Brain microvascular endothelial cell (primary cell): Measurements from ENCODE around the gene PCDHGA7.

Experiments used
- DNase-seq: peaks from one replicate; pipeline ENCODE4 v3.0.0-alpha.2; 2020
- H3K27ac ChIP-seq: fragments of 250-450 bp; sonication (Bioruptor Pico); 2 replicates; pipeline ENCODE4 v1.5.1; 2020; ENCODE audit warnings: mild to moderate bottlenecking, moderate library complexity
- H3K27me3 ChIP-seq: fragments of 250-450 bp; sonication (Bioruptor Pico); replicated peaks from 2 replicates; pipeline ENCODE4 v1.5.1; 2020; ENCODE audit warnings: mild to moderate bottlenecking
- H3K36me3 ChIP-seq: fragments of 250-450 bp; sonication (Bioruptor Pico); replicated peaks from 2 replicates; pipeline ENCODE4 v1.5.1; 2020; ENCODE audit warnings: mild to moderate bottlenecking
- H3K4me3 ChIP-seq: 2 replicates; pipeline ENCODE4 v1.5.1; 2011; ENCODE audit warnings: low read depth, mild to moderate bottlenecking, control low read depth, low read length, moderate library complexity
- CTCF ChIP-seq: IDR thresholded peaks from 2 replicates; pipeline ENCODE4 v1.5.1; 2011; ENCODE audit warnings: low read depth, mild to moderate bottlenecking, moderate library complexity, low read length, control low read depth, inconsistent platforms; ENCODE audit errors: missing control alignments
- in situ Hi-C: cut with HindIII; loops from 2 replicates; pipeline ENCODE4 v1.10.0; 2017; ENCODE audit warnings: low sequenced_read_pairs, low pct_ligation_motif_present

The PCDHGA7 gene

DNA sequence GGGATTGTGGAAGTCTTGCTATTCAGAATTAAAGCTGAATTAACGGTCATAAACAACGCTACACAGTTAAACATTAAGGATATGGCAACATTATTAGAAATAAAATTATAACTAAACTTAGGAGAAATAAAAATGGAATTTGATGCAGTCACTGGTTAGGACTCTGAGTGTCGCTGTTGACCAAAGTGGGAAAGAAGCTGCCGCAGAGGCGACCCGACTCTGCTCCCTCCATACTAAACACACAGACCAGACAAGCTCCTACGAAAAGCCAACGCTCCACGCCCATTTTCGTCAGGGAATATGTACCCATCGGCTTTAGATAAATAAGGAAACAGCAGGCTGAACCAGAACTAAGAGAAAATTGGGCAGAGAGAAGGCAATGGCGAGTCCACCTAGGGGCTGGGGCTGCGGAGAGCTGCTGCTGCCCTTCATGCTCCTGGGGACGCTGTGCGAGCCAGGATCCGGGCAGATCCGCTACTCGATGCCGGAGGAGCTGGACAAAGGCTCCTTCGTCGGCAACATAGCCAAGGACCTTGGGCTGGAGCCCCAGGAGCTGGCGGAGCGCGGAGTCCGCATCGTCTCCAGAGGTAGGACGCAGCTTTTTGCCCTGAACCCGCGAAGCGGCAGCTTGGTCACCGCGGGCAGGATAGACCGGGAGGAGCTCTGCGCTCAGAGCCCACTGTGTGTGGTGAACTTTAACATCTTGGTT lies 18.4 kb upstream of the PCDHGA7 start, which contains the start of gene PCDHGA5:
Gene PCDHGA5, plus strand, starts transcription at position 211 of the 709 bp plus-strand sequence. Its CDS starts 169 bp downstream, at position 380.
- in situ Hi-C loops: no loop called here
- H3K36me3 ChIP-seq: no peaks in the 10 kb centered on the region
- H3K27me3 ChIP-seq: peaks cover 8% of the 10 kb centered on the region
- no peak within 1 kb of the TSS for H3K27ac ChIP-seq
- peak; percentile 29 for TF ChIP-seq CTCF
- DNase-seq: no peak
- no peak within 1 kb of the TSS for H3K4me3 ChIP-seq

GRCh38 chr5:141366016-141366896 lies 16.3 kb upstream of the PCDHGA7 start:
- in situ Hi-C loops: no loop called here
- H3K27me3 ChIP-seq: peaks cover 8% of the 10 kb centered on the region
- no peak for TF ChIP-seq CTCF
- H3K27ac ChIP-seq: no peak overlapping the region
- no peak for DNase-seq
- H3K36me3 ChIP-seq: no peaks in the 10 kb centered on the region
- no peak overlapping the region for H3K4me3 ChIP-seq

DNA sequence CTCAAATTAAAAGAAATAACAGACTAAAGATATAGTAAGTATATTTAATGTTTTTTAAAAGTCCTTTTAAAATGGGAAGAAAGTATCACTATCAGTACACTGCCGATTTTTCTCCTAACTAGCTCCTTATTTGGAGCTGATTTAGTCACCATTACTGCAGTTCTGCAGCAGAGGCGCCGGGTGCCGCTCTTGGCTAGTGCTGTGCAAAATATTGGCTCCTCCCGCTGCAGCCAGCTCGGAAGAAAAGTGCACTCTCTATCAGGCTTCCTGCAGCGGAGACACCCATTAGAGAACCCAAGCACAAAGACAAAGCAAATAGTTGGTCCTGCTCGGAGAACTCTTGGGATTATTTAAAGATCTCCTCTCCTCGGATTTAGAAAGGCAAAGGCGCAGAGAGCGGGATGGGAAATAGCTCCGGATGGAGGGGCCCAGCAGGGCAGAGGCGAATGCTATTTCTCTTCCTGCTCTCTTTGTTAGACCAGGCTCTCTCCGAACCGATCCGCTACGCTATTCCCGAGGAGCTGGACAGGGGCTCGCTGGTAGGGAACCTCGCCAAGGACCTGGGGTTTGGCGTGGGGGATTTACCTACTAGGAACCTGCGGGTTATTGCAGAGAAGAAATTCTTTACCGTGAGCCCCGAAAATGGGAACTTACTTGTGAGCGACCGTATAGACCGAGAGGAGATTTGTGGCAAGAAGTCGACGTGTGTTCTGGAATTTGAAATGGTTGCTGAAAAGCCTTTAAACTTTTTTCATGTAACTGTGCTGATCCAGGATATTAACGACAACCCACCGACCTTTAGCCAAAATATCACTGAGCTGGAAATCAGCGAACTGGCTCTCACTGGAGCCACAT lies 12.3 kb upstream of the PCDHGA7 start, which contains the start of gene PCDHGB3:
Gene PCDHGB3, plus strand, starts transcription at position 249 of the 855 bp plus-strand sequence. Its CDS starts 153 bp downstream, at position 402.
- Histone ChIP-seq H3K4me3 (peak within 1 kb of the TSS; percentile 40), H3K27me3 (peaks cover 3% of the 10 kb centered on the region), H3K27ac (no peak within 1 kb of the TSS), H3K36me3 (no peaks in the 10 kb centered on the region)
- TF ChIP-seq CTCF: peak; percentile 68
- in situ Hi-C loops: no loop called here
- peak; percentile 58 for DNase-seq

DNA sequence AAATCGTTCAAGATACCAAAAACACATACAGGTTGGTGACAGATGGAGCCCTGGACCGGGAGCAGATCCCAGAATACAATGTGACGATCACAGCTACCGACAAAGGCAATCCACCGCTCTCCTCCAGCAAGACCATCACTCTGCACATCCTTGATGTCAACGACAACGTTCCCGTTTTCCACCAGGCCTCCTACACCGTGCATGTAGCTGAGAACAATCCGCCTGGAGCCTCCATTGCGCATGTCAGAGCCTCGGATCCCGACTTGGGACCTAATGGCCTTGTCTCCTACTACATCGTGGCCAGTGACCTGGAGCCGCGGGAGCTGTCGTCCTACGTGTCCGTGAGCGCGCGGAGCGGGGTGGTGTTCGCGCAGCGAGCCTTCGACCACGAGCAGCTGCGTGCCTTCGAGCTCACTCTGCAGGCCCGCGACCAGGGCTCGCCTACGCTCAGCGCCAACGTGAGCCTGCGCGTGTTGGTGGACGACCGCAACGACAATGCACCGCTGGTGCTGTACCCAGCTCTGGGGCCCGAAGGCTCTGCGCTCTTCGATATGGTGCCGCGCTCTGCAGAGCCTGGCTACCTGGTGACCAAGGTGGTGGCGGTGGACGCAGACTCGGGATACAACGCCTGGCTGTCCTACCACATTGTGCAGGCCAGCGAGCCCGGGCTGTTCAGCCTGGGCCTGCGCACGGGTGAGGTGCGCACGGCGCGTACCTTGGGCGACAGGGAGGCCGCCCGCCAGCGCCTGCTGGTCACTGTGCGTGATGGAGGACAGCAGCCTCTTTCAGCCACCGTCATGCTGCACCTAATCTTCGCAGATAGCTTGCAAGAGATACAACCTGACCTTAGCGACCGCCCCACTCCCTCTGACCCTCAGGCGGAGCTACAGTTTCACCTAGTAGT lies 10.7 kb upstream of the PCDHGA7 start:
- Histone ChIP-seq H3K27me3 (no peaks in the 10 kb centered on the region), H3K36me3 (no peaks in the 10 kb centered on the region)
- in situ Hi-C loops: no loop called here

More for the DNA sequence above, 10.7 kb upstream of the PCDHGA7 start:
- H3K4me3 ChIP-seq: no peak overlapping the region
- no peak overlapping the region for H3K27ac ChIP-seq
- TF ChIP-seq CTCF: no peak
- DNase-seq: no peak
